Heart left ventricle (tissue), 13 donors: ENCODE data around the gene LAMC1.
A peak's percentile ranks its signal among the peaks of the same experiment; 100 is the strongest.

Experiments
- CTCF ChIP-seq, 12 donors: fragments of 200-600 bp; sonication (generic) in 4 of 12; IDR thresholded peaks; one replicate each; pipeline versions ENCODE4 v1.5.0 to v1.8.0; 2018 to 2022; ENCODE audit warnings: antibody characterized with exemption in 12 of 12, mild to moderate bottlenecking in 5 of 12
- POLR2A ChIP-seq, 2 donors: fragments of 450-650 bp; IDR thresholded peaks; one replicate each; pipeline ENCODE4 v1.6.1; 2017; ENCODE audit warnings: antibody characterized with exemption in 2 of 2, mild to moderate bottlenecking in 2 of 2, moderate library complexity in 2 of 2
- donor health status: ischemic (EF 13 %, LVEDD 7.1; RV severe dilation, severe dysfunction).
- donor health status: DM: no; HTN: yes; CAD: no.
- donor health status: DM: no; HTN: no; CAD: no.
- donor health status: ischemic (EF 25% LVEDD 6.9; RV normal size, moderate dysfunction).
- donor health status: ischemic (EF 25% LVEDD 5.7; RV mildly dilated, moderate dysfunction).
- donor health status: ischemic (EF 35%, LVEDD 5.7; RV mildly dilated, moderate dysfunction).
- donor health status: nonischemic (EF 11% LVEDD 7.7; RV severe dilation, severe dysfunction).
- donor health status: DM: yes; HTN: yes; CAD: no.
- donor health status: PGD.
- donor health status: ischemic (EF 29% LVEDD 5.4; RV normal size, mild dysfunction).
- donor health status: nonischemic (EF 23%, LVEDD 6.1; RV moderate dilation, normal function).

GRCh38 chr1:183022202-183023145 lies 746 bp upstream of the LAMC1 start:
- no peak for TF ChIP-seq CTCF (IDR thresholded peaks at IDR 0.05)
- TF ChIP-seq POLR2A (IDR thresholded peaks at IDR 0.05): peak in 1 of 2 donors; percentile 45
